CMK (cell line): ENCODE results near the gene SPCS3.
"Not testable (repeated sequence)": the region's sequence is repeated elsewhere in the genome, so short reads cannot be mapped to it uniquely, and the experiment has no call there.

Experiments used
- DNase-seq: peaks from one replicate; pipeline ENCODE4 v3.0.0-alpha.2; 2010; ENCODE audit warnings: low read depth

The SPCS3 gene

DNA sequence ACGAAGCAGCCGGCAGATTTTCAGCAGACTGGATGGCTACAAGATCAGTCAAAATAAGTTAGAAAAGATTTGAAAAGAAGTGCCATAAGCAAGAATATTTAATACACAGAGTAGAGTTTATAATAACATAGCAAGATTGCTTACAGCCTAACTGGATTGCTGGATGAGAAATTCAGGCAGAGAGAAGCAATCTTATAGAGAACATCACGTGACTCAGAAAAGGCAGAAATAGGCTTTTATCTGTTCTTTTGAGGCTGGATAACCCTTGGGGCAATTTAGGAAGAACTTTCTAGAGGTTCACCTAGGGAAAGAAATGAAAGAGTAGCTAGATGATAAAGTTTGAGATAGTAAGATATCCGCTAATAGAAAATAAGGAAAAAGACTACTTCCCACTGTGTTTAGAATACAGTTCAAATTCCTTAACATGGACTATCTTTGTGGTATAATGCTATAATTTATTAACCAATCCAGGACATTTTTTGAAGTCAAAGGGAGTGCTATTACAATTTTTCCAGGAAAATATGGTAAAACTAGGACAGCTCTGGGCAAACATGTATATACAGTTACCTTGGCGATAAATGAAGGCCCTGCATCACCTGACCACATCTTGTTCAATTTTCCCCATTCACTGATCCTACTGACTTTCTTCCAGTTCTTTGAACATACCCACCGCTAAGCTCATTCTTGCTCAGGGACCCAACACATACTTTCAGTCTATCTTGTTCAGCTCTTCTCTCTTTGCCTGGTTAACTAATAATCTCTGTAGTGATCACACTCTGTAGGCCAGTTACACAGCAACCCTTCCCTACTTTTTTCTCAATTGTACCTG lies 12.7 kb upstream of the SPCS3 start:
- no peak for DNase-seq

- no peak for DNase-seq
These were observed 12.2 kb upstream of the SPCS3 start for GRCh38 chr4:176307666-176307930.

DNA sequence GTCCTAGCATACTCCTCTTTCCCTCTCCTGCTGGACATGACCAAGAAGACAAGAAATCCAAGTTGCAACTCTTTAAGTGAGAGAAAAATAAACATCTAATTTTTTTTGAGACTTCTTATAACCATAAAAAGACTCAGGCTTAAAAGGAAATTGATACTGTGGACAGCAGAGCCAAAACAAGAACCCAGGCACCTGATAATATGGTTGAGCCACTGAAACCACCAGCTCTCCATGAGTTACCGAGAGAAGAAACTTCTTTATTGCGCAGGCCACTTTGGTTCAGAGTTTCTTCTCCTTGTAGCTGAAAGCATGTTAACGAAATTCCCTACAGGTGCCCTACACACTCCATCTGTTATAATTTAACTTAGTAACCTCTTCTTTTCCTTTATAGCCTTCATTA lies 11.3 kb upstream of the SPCS3 start:
- no peak for DNase-seq

DNA sequence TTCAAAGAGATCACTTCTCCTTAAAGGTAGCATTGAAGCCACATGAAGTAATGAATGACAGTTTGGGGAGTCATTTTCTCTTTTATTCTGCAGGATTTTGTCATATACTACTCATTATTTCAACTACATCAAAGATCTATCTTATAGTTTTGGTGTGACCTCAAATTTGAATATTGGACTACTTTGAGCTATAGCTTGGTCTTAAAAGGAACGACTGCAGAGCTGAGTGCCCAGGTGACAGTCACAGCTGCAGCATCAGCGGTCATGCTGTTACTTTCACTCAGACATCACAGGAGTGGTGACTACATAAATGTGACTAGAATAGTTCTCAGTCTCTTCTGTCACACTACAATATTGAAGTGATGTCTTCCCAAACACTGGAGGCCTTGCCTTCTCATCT lies 10.7 kb upstream of the SPCS3 start:
- no peak for DNase-seq

DNA sequence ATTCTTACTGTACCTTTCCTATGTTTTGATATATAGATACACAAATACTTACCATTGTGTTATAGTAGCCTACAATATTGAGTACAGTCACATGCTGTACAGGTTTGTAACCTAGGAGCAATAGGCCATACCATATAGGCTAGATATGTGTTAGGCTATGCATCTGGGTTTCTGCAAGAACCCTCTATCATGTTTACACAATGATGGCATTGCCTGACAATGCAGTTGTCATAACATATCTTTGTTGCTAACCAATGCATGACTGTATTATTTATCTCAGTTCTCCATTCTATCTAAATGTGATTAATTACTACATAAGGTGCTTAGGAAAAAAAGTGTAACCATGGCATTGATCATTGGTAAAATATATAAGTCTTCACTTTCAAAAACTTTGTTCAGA lies 10.0 kb upstream of the SPCS3 start:
- DNase-seq: no peak

DNA sequence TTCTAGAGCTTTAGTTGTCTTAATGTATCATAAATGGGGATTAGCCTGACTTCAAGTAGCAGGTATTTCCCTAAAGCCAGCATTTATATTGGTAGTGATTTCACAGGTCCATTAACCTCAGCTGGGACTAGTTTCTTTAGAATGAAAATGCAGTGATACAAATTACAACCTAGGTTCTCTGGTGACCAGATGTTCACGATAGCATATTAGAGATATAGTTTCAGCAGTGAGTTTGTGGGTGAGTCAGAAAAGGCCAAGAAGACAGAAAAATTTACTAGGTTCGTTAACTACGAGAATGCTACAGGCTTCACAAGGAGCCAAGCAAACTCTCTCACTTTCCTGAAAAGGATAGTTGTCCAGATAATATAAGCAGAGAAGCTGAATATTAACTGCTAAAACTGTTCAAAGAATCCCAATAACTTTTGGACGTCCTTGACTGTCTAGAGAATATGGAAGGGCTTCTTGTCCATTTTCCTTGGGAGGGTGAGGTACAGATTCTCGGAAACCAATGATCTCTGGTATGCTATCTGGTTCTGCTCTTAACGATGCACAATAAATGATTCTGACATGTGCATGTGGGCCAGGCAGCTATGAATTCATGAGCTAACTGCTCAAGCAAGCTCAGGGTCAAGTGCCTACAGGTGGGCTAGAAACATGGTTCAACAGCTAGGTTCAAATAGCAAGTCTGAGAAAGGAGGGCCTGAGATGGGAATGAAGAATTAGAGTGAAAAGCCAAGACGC lies 6.0 kb upstream of the SPCS3 start:
- DNase-seq: no peak

DNA sequence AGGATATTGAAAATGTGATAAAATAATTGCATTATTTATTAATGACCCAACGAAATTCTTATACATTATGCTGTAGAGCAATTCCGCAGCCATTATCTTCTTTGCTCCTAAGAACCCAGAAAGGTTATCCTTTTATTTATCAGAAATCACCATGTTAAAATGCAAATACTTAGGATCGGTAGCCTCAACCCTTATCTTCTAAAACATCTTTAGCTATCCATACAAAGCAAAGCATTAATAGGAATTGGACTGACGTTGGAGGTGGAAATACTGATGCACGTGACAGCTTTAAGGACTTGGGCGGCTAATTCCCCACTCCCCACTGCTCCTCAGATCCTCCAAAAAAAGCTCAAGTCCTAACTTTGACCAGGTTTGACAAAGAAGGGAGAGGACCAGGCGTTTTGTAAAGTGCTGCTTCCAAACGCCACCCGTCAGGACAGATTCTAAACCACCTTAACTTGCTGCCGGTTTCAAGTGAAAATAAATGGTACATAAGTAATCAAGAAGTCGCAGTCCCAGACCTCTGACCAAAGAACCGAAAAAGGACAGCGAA lies 539 bp upstream of the SPCS3 start:
- DNase-seq: no peak

DNA sequence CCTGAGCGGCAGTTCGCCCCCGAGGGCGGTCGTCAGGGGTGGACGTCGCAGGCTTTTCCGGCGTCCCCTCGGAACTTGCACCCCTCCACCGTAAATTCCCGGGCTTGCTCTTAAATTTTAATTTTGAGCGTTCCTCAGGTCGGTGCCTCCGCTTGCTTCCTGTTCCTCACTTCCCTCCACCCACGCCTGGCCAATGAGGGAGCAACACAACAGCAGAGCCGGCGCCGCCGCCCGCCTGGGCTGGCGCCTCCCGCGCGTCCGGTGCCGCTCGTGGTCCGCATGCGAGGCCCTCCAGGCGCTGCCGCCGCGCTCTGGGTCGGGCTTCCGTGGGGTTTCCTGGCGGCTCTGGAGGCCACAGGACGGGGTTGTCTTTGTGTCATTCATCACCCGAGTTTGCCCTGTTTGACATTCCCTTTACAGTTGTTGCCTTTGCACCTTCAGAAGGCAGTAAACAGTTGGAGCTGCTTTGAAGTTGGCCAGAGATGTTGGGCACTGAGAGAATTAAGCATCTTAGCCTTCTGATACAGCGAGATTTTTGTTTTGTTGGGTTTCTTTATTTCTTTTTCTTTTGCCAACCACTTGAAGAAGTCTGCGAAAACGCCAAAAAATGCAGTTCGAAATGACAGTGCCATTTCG lies 692 bp downstream of the SPCS3 start:
- DNase-seq: peak; percentile 39

- DNase-seq: no peak
These were observed 1.2 kb downstream of the SPCS3 start for GRCh38 chr4:176320976-176321361.

DNA sequence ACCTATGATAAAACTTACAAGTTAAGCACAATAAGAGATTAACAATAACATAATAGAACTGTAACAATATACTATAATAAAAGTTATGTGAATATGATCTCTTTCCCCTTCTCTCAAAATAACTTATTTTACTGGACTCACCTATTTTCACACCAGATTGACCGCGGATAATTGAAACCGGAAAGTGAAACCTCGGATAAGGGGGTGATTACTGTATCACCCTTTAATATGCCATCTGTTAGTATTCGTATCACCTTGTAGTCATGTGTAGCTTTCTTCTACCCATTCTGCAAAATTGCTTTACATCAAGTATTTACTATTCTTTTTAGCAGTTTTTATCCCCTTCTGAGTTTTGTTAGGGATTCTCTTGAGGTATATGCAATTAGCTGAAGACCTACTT lies 1.8 kb downstream of the SPCS3 start:
- no peak for DNase-seq

DNA sequence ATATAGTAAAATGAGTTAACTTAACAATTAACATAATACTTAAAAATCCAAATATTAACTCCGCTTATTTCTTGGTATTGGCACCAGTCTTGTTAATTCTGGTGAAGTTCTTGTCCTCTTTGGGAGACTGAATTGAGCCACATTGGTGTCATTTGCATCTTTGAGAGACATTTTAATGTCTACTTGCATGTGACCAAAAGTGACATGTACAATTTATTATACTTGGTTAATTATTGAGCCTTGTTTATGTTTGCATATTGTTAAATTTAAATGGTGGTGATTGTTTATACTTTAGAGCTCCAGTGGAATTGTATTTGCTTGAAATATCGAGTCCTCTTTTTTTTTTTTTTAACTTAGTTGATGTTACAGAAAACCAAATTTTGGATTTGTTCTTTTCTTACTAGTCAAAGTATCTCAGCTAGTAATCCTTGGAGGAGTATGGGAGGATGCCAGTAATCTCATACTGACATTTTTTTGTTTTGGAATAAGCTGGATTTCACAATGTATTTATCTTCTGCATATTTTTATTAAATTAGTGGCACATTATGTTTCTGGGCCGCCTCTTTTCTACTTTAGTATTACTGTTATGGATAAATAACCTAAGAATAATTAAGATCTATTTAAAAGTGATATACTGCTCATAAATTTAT lies 3.9 kb downstream of the SPCS3 start:
- no peak for DNase-seq

- DNase-seq: not testable (repeated sequence)
These were observed 5.1 kb downstream of the SPCS3 start for GRCh38 chr4:176324876-176325275.

DNA sequence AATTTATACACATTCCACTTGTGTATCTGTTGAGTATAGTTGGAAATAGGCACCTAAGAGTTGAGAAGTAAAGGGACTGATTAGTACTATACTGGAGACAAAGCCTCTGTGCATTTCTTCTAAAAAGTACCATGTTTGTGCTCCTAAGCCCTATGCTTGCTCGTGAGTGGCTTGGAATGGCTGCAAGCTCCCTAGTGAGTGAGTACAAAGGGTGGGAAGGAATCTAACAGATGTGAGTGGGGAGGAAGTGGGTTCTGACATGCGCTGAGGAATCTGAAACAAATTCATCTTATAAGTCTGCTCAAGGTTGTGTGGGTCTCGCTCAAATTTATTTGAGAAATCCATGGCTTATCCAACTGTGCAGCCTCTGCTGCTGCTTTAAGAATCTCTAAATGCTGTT lies 13.3 kb downstream of the SPCS3 start:
- no peak for DNase-seq

DNA sequence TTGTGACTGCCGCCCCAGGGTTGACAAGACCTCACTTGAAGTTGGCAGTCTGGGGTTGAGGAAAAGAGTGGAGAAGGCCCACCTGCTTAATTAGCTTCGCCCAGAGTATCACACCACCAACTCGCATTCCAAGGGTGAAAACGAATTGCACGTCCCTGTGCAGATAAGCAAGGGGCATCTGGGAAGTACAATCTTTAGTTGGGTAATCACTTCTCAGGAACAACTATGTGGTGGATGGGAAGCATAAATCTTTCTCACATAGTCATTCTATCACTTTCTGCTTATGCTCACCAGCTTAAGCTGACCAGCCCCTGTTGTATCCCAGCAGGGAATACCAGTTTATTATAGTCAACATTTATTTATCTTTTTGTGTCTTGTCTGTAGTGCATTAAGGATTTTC lies 14.3 kb downstream of the SPCS3 start:
- no peak for DNase-seq

- no peak for DNase-seq
These were observed 15.7 kb downstream of the SPCS3 start for GRCh38 chr4:176335421-176335820.

DNA sequence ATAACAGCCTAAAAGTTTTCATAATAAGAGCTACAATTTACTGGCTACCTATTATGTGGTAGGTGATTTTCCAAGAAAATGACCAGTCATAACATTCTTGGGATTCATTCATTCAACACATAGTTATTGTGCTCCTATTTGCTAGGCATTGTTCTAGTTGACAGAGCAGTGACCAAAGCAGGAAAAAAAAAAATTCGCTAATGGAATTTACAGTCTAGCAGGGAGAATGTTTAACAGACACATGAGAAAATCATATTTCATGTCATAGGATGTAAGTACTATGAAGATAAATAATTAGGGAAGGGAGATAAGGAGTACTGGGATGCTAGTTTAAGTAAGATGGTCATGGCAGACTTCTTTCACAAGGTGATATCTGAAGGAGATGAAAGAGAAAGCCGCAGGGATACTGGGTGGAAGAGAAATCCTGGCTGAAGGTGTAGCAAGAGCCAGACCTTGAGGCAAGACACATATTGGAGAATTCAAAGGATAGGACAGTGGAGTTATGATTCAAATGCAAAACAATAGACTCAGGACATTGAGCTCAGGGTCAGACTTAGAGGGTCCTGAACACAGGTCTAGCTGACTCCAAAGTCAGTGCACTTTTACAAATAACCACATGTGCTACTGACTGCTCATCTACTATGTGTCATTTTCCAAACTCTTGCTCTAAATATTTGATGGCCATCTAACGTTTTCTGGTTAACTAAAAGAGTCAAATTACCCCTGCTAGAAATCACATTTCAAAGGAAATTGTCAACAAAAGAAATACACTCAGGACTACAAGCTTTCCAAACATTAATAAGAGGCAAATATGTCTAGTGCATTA lies 20.4 kb downstream of the SPCS3 start:
- no peak for DNase-seq

GRCh38 chr4:176340871-176341685 lies 21.3 kb downstream of the SPCS3 start:
- DNase-seq: no peak

- no peak for DNase-seq
These were observed 22.6 kb downstream of the SPCS3 start for GRCh38 chr4:176342384-176342783.

- no peak for DNase-seq
These were observed 23.5 kb downstream of the SPCS3 start for GRCh38 chr4:176343286-176343685.

DNA sequence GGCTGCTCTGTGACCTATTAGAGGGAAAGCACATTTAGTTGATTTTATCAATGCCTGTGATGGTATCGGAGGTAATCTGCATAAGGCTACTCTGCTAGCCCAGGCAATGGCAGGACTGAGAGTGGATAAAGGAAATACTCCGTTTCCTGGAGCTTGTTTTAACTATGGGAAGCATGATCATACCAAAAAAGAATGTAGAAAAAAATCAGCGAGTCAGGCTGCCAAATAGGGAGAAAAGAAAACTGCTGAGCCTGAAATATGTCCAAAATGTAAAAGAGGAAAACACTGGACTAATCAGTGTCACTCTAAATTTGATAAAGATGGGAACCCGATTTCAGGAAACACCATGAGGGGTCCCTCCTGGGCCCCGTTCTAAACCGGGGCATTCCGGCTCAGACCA lies 25.6 kb downstream of the SPCS3 start:
- DNase-seq: not testable (repeated sequence)

DNA sequence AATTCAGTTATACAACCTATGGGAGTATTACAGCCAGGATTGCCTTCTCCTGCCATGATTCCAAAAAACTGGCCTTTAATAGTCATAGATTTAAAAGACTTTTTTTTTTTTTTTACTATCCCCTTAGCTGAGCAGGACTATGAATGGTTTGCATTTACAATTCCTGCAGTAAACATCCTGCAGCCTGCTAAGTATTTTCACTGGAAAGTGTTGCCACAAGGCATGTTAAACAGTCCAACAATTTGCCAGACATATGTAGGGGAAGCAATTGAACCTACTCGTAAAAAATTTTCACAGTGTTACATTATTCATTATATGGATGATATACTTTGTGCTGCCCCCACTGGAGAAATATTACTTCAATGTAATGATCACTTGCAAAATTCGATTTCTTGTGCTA lies 27.1 kb downstream of the SPCS3 start:
- not testable (repeated sequence) for DNase-seq
